HG03520 (cell line): ENCODE data around the gene GPS2.

Source experiments
- ATAC-seq: cut with Tn5 transposase; IDR thresholded peaks from one replicate; pipeline ENCODE4 v1.9.1; 2021; ENCODE audit warnings: mild to moderate bottlenecking, moderate library complexity; ENCODE audit not compliant: unreplicated experiment

The GPS2 gene

GRCh38 chr17:7293816-7294613, 21.1 kb downstream of the GPS2 start:
- no peak for ATAC-seq

- ATAC-seq = no peak
Observed at GRCh38 chr17:7293159-7293558, 22.0 kb downstream of the GPS2 start.

GRCh38 chr17:7292729-7293128, 22.4 kb downstream of the GPS2 start:
- no peak for ATAC-seq

- no peak for ATAC-seq
Observed at GRCh38 chr17:7292194-7292593, 23.0 kb downstream of the GPS2 start.

DNA sequence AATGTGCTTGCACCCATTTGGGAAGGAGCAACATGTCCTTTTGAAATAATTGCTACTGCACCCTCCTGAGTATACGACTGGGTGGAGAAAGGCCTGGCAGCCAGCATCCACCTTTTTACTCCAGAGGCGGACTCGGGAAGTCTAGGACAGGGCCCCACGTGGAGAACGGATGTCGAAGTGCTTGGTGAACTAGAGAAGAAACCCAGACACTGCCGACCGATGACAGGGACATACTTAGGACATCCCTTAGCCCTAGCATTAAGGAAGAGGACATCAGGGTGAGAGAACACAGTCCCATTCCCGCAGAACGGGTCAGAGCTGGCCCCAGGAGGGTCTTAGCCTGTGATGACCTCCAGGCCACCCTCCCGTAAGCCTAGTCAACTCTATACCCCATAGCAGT, 24.5 kb downstream of the GPS2 start:
- no peak for ATAC-seq

DNA sequence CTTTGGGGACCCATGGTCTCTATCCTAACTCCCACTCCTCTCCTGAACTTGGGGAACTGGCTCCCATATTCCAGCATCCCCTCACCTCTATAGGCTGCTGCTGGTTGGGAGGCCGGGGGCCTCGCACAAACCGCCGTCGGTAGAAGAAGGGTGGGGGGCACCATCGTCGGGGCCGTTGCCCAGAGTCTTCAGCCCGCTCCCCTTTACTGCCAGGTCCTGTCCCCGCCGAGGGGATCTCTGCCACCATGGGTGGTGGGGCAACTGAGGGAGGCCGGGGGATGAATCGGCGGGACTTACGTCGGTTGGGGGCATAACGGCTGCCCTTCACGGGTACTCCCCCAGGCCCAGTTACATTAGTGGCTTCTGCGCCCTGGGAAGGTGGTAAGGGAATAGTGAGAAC, 25.0 kb downstream of the GPS2 start:
- no peak for ATAC-seq

DNA sequence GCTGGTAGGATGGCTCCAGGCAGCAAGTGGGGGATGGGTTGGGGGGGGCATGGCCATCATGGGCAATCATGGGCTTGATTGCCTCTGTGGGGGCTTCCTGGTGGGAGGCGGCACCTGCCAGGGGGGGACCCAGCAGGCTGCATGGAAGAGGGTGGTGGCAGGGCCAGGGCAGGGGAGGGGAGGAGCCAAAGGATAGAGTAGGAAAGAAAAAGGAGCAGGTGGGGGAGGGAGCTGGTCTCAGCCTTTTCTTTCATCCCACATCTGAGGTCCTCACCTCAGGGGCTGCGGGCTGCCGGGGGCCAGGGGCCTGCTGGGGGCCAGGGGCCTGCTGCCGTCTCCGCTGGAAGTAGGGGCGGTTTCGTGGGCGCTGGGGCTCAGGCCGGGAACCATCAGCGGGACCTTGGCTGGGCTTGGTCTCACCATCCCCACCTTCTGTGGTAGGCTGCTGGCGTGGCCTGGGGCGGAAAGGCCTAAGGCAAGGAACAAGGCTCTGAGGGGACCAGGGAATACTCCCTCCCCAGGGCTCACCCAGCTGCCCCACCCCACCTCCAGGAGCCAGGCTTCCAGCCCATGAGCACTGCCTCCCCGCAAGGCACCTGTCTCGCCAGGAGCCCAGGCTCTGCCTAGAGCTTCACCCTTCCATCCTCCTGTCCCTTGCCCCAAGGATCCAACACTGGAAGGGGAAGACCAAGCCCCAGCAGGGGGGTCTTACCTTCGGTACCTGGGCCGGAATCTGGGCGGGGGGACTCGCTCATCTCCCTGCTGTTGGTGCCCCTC, 25.7 kb downstream of the GPS2 start:
- ATAC-seq = no peak

- ATAC-seq = no peak
Observed at GRCh38 chr17:7285679-7286078, 29.5 kb downstream of the GPS2 start.

DNA sequence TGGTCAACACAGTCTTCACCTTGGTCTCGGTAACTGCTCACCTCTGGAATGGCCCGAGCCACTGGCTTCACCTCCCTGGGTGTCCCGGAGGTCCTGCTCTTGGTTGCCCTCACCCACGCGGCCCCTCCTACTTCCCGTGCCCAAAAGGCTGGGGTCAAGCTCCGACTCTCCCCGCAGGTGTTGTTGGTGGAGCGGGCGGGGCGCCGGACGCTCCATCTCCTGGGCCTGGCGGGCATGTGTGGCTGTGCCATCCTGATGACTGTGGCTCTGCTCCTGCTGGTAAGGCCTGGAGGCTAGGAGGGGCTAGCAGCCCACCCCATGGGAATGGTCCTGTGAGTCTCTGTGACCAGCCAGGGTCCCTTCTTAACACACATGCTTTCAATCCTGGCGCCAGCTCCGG, 30.2 kb downstream of the GPS2 start:
- ATAC-seq = no peak

- ATAC-seq = no peak
Observed at GRCh38 chr17:7283471-7284216, 31.5 kb downstream of the GPS2 start.

- no peak for ATAC-seq
Observed at GRCh38 chr17:7282752-7283321, 32.3 kb downstream of the GPS2 start.

- no peak for ATAC-seq
Observed at GRCh38 chr17:7281953-7282751, 33.0 kb downstream of the GPS2 start.

GRCh38 chr17:7281074-7281952, 33.8 kb downstream of the GPS2 start, which contains the start of gene SLC2A4:
Gene SLC2A4 (plus strand): TSS chr17:7281718. CDS start chr17:7281935, 217 bp downstream.
- ATAC-seq = no peak

DNA sequence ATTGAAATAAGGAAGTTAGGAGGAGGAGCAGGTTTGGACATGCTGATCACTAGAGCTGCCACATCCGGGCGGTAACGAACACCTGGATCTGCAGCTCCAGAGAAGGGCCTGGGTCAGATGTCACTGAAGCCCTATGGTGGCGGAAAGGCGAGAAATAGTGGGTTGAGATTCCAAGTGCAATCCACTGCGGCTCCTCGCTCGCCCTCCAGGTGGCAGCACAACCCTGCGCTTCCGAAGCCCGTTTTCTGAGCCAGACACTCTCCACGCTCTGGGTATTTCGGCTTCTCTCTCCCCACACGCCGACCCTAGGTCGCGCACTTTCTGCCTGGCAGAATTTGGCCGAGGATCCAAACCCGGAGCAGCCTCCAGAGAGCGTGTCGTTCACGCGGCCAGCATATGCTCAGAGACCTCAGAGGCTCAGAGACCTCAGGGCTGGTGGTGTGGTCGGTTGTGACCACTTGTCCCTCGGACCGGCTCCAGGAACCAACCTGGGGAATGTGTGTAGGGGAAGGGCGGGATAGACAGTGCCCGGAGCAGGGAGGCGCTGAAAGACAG, 34.6 kb downstream of the GPS2 start:
- ATAC-seq = no peak

DNA sequence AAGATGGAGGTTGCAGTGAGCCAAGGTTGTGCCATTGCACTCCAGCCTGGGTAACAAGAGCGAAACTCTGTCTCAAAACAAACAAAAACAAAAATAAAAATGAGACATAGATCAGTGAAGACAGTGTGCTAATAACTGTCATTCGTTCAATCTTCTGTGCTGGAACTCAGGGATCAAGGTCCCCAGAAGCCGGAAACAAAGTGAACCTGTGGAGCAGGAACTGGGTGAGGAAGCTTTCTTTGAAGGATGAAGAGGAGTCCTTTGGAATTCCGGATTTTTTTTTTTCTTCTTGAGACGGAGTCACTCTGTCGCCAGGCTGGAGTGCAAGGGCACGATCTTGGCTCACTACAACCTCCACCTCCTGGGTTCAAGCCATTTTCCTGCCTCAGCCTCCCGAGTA, 35.7 kb downstream of the GPS2 start:
- no peak for ATAC-seq

DNA sequence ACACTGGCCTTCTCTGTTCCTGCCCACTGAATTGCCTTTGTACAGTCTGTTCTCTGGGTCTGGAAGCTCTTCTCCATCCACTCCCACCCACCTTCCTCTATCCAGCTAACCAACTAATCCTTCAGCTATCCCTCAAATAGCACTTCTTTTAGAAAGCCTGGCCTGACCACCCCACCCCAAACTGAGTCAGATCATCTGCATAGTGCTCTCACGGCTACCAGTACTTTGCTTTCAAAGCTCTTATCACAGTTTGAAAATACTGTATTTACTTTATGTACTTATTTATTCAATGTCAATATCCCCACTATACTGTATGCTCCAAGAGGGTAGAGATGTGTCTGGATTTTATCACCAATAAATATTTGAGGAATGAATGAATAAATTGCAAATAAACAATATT, 48.4 kb downstream of the GPS2 start:
- ATAC-seq = no peak

GRCh38 chr17:7263801-7264078, 51.4 kb downstream of the GPS2 start:
- no peak for ATAC-seq

DNA sequence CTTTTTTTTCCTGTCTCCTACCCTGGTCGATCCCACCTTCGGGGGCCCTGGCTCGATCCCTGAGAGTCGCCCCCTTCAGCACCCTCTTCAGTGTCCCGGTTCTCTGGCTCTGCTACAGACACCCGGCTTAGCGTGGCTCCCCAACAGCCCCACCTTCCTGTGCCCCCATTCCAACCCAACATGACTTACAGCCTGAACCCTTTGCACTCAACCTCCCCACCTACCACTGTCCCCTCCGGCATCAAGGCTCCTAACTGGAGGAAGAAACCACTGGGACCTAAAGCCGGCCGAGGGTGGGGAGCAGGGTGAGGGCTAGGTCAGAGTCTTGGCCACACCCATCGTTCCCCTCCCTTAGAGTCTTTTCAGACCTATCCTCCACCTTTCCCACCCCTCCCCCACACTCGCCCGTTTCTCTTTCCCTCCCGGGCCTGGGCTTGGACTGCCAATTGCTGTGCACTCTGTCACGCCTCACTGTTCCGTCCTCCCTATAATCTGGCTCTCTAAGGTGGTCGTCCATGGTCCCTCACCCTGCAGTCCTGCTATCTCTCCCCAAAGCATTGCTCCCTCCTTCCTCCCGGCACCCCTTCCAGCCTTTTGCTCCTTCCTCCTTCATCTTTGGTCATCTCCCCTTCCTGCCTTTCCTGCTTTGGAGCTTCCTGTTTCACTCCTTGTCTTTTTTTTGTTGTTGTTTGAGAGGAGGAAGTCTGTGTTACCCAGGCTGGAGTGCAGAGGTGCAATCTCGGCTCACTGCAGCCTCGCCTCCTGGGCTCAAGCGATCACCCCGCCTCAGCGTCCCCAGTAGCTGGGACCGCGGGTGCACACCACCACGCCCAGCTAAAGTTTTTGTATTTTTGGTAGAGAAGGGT, 52.0 kb downstream of the GPS2 start:
- ATAC-seq = no peak
